Chondrocyte (in vitro differentiated cells): Measurements from ENCODE around the gene KIR2DL1. TPM values are rescaled to one million over a fixed set of nuclear protein-coding genes. Genes with fewer than 3 reads are reported as not detected.
"Not testable (repeated sequence)": the region's sequence is repeated elsewhere in the genome, so short reads cannot be mapped to it uniquely, and the experiment has no call there.

Experiments
- DNase-seq: peaks from one replicate; pipeline ENCODE4 v3.0.0; 2021; ENCODE audit warnings: mixed read lengths, low spot score
- H3K27ac Mint-ChIP-seq: one replicate; pipeline ENCODE4 v1.8.0; 2021; ENCODE audit warnings: mild to moderate bottlenecking, moderate library complexity, mixed read lengths; ENCODE audit not compliant: unreplicated experiment
- H3K27me3 Mint-ChIP-seq: 2 replicates; pipeline ENCODE4 v1.8.0; 2021; ENCODE audit warnings: low read depth, mixed read lengths
- H3K36me3 Mint-ChIP-seq: 2 replicates; pipeline ENCODE4 v1.8.0; 2021; ENCODE audit warnings: low read depth, mixed read lengths
- H3K4me1 Mint-ChIP-seq: 2 replicates; pipeline ENCODE4 v1.8.0; 2021; ENCODE audit warnings: low read depth, mild to moderate bottlenecking, mixed read lengths
- H3K4me3 Mint-ChIP-seq: one replicate; pipeline ENCODE4 v1.8.0; 2021; ENCODE audit warnings: mild to moderate bottlenecking, moderate library complexity, mixed read lengths; ENCODE audit not compliant: unreplicated experiment
- H3K9me3 Mint-ChIP-seq: 2 replicates; pipeline ENCODE4 v1.8.0; 2021; ENCODE audit warnings: low read depth, mixed read lengths
- CTCF ChIP-seq: fragments of 200-600 bp; sonication (generic); IDR thresholded peaks from 2 replicates; pipeline ENCODE4 v1.5.0; 2021; ENCODE audit warnings: antibody characterized with exemption, mild to moderate bottlenecking, moderate library complexity
- total RNA-seq: library from RNA; stranded (reverse); gene quantifications from 3 replicates; pipeline ENCODE4 v1.2.1, GENCODE V29; 2021

The KIR2DL1 gene
- total RNA-seq, 1 donor from 2014 or later = not detected

- H3K4me1 Mint-ChIP-seq = no peaks in the 10 kb centered on the region
- H3K27ac Mint-ChIP-seq = no peak overlapping the region
- peaks cover 61% of the 10 kb centered on the region for H3K9me3 Mint-ChIP-seq
- H3K4me3 Mint-ChIP-seq = no peak overlapping the region
- no peak for TF ChIP-seq CTCF
- no peak for DNase-seq
- H3K36me3 Mint-ChIP-seq = no peaks in the 10 kb centered on the region
- no peaks in the 10 kb centered on the region for H3K27me3 Mint-ChIP-seq
Measured at GRCh38 chr19:54817670-54818536, 48.3 kb downstream of the KIR2DL1 start.

- not testable (repeated sequence) for H3K4me1 Mint-ChIP-seq, H3K27me3 Mint-ChIP-seq, H3K36me3 Mint-ChIP-seq, H3K4me3 Mint-ChIP-seq, H3K27ac Mint-ChIP-seq, DNase-seq
- H3K9me3 Mint-ChIP-seq = peaks cover 44% of the 10 kb centered on the region
Measured at GRCh38 chr19:54824416-54824815, 54.8 kb downstream of the KIR2DL1 start.

GRCh38 chr19:54825326-54825725 lies 55.7 kb downstream of the KIR2DL1 start:
- H3K4me3 Mint-ChIP-seq, H3K27me3 Mint-ChIP-seq, DNase-seq, H3K4me1 Mint-ChIP-seq, H3K27ac Mint-ChIP-seq, H3K36me3 Mint-ChIP-seq: not testable (repeated sequence)
- peaks cover 44% of the 10 kb centered on the region for H3K9me3 Mint-ChIP-seq

GRCh38 chr19:54828064-54828463 lies 58.5 kb downstream of the KIR2DL1 start:
- H3K9me3 Mint-ChIP-seq = peaks cover 49% of the 10 kb centered on the region
- H3K4me1 Mint-ChIP-seq, H3K27me3 Mint-ChIP-seq, H3K27ac Mint-ChIP-seq, H3K36me3 Mint-ChIP-seq, DNase-seq, H3K4me3 Mint-ChIP-seq: not testable (repeated sequence)

GRCh38 chr19:54832496-54832895 lies 62.9 kb downstream of the KIR2DL1 start, which contains the start of gene KIR2DS4:
TSS of gene KIR2DS4 (plus strand) at chr19:54832676.
- H3K36me3 Mint-ChIP-seq, DNase-seq, H3K27me3 Mint-ChIP-seq, H3K4me3 Mint-ChIP-seq, H3K4me1 Mint-ChIP-seq, H3K27ac Mint-ChIP-seq: not testable (repeated sequence)
- peaks cover 57% of the 10 kb centered on the region for H3K9me3 Mint-ChIP-seq

Other genes with a start within 250 kb of the KIR2DL1 start
- not detected in 3 replicates for gene LILRA2, start 196.0 kb upstream of the KIR2DL1 start, total RNA-seq
- gene LILRA1, start 176.2 kb upstream of the KIR2DL1 start, total RNA-seq = not detected in 3 replicates
- not detected in 3 replicates for gene LILRB1, start 139.3 kb upstream of the KIR2DL1 start, total RNA-seq
- gene LILRB4, start 106.8 kb upstream of the KIR2DL1 start, total RNA-seq = not detected in 3 replicates
- gene KIR3DL3, start 45.4 kb upstream of the KIR2DL1 start, total RNA-seq = not detected in 3 replicates
- gene KIR2DL3, start 31.3 kb upstream of the KIR2DL1 start, total RNA-seq = not detected in 3 replicates
- gene KIR2DL4, start 33.8 kb downstream of the KIR2DL1 start, total RNA-seq = not detected in 3 replicates
- gene KIR3DL1, start 46.7 kb downstream of the KIR2DL1 start, total RNA-seq = not detected in 3 replicates
- gene KIR2DS4, start 62.9 kb downstream of the KIR2DL1 start, total RNA-seq = not detected in 3 replicates
- not detected in 3 replicates for gene KIR3DL2, start 80.7 kb downstream of the KIR2DL1 start, total RNA-seq
- gene FCAR, start 104.4 kb downstream of the KIR2DL1 start, total RNA-seq = not detected in 3 replicates
- gene NCR1, start 136.4 kb downstream of the KIR2DL1 start, total RNA-seq = not detected in 3 replicates
- not detected in 3 replicates for gene NLRP7, start 177.7 kb downstream of the KIR2DL1 start, total RNA-seq
- 19.1 to 21.7 TPM (median 21.1 TPM) in 3 replicates for gene NLRP2, start 196.6 kb downstream of the KIR2DL1 start, total RNA-seq